RWPE1 (cell line): ENCODE data around the gene TRIM29.

Experiments
- CTCF ChIA-PET: fragments of 350-600 bp; sonication (Branson Sonifier 250); formaldehyde crosslinking; extraction: SDS; loops from one replicate; lab custom pipeline; 2021; lab: Yijun Ruan, JAX
- POLR2A ChIA-PET: fragments of 400-600 bp; formaldehyde crosslinking; extraction: SDS; loops from one replicate; lab custom pipeline; 2020; ENCODE audit warnings: antibody characterized with exemption; ENCODE audit not compliant: low non-redundant PET; lab: Yijun Ruan, JAX
- DNase-seq: peaks from one replicate; pipeline ENCODE4 v3.0.0; 2012; ENCODE audit warnings: low spot score
- H3K27ac ChIP-seq: fragments of 450-650 bp; 2 replicates; pipeline ENCODE4 v1.5.1; 2017
- TF ChIP-seq, protein P1 (sequence below): fragments of 450-650 bp; conservative IDR thresholded peaks from 2 replicates; pipeline ENCODE4 v1.5.1; 2017; ENCODE audit warnings: low read depth, mild to moderate bottlenecking

TRIM29 gene

DNA sequence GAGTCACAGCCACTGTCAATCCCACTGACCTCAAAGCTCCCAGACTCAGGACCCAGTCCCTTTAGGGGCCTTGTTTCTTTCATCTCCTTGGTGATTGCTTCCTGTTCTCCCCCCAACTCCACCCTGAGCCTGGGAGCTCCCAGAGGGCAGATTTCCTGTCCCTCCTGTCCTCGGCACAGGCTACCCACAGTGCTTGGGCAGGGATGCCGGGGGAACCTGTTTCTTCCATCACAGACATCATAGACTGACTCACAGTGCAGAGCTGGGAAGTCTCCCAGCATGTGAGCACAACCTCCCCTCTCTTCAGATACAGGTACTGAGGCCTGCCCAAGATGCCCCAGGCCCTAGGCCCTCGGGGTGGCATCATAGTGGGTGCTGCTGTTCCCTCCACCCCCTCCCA is 16.6 kb downstream of the TRIM29 start:
- peak overlapping the region; percentile 98 for H3K27ac ChIP-seq
- POLR2A ChIA-PET, result interaction anchor here (0.6 to 1.3 kb wide), 3 partner anchors 14 to 437 kb away, joined by 3 to 6 read pairs (median 3); partner anchors contain the start of gene TRIM29
- CTCF ChIA-PET, result interaction anchor here (0.6 to 1.3 kb wide), 2 partner anchors 16 to 70 kb away, joined by 3 to 4 read pairs; partner anchors contain the start of gene TRIM29
- DNase-seq, result peak; percentile 48
- TF ChIP-seq, protein P1, sequence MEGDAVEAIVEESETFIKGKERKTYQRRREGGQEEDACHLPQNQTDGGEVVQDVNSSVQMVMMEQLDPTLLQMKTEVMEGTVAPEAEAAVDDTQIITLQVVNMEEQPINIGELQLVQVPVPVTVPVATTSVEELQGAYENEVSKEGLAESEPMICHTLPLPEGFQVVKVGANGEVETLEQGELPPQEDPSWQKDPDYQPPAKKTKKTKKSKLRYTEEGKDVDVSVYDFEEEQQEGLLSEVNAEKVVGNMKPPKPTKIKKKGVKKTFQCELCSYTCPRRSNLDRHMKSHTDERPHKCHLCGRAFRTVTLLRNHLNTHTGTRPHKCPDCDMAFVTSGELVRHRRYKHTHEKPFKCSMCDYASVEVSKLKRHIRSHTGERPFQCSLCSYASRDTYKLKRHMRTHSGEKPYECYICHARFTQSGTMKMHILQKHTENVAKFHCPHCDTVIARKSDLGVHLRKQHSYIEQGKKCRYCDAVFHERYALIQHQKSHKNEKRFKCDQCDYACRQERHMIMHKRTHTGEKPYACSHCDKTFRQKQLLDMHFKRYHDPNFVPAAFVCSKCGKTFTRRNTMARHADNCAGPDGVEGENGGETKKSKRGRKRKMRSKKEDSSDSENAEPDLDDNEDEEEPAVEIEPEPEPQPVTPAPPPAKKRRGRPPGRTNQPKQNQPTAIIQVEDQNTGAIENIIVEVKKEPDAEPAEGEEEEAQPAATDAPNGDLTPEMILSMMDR, result no peak

- ChIA-PET POLR2A (interaction anchor here (1.3 kb wide), 1 partner anchor 15 kb away, joined by 6 read pairs; no protein-coding TSS in a partner anchor), CTCF (interaction anchor here (0.6 to 1.3 kb wide), 2 partner anchors 16 to 71 kb away, joined by 3 to 4 read pairs; partner anchors contain the start of gene TRIM29)
- no peak for DNase-seq
- TF ChIP-seq, protein P1, result no peak
- peak overlapping the region; percentile 98 for H3K27ac ChIP-seq
Observed at GRCh38 chr11:120120805-120121335, 17.0 kb downstream of the TRIM29 start.

GRCh38 chr11:120119121-120119520 is 18.8 kb downstream of the TRIM29 start:
- CTCF ChIA-PET, result interaction anchor here (1.0 kb wide), 1 partner anchor 120 kb away, joined by 3 read pairs; no protein-coding TSS in a partner anchor
- DNase-seq, result no peak
- POLR2A ChIA-PET, result no interaction called here
- TF ChIP-seq, protein P1, result no peak
- H3K27ac ChIP-seq, result peak overlapping the region; percentile 98

DNA sequence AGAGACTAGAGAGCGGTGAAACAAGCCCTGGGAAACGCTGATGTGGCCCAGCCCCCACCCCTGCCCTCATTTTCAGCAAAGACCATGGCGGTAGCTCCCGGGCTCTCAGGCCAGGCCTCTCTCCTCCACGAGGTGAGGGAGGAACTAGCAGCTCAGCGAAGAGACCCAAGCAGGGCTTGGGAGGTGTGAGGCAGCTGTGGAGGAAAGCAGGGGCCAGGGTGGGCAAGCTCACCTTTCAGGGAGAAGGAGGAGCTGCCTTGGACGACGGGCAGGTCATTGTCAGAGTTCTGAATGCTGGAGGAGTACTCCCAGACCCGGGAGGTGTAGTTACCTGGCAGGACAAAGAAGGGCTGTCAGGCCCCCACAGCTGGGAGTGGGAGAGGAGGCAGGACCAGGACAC is 19.9 kb downstream of the TRIM29 start:
- CTCF ChIA-PET, result interaction anchor here (0.5 to 1.4 kb wide), 3 partner anchors 10 to 736 kb away, joined by 3 to 4 read pairs (median 3); no protein-coding TSS in a partner anchor
- H3K27ac ChIP-seq, result peak overlapping the region; percentile 98
- TF ChIP-seq, protein P1, result no peak
- POLR2A ChIA-PET, result interaction anchor here (0.6 kb wide), 1 partner anchor 16 kb away, joined by 5 read pairs; no protein-coding TSS in a partner anchor
- DNase-seq, result no peak

DNA sequence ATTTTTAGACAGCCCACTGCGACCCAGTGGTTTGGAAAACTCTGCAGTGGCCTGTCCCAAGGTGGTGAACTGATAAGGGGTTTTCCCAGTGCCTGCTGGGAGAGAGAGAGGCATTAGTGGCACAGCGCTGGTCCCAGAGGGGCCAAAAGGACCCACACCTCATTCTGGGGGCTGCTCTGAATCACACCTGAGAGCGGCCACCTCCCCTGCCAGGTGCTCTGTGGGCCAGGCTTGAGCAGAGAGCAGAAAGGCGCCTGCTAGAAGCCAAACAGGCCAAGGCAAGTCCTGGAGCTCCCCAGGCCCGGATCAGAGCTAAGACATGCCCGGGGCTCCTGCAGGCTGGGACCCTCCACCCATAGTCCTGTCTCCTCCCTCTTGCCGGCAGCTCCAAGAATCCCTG is 20.9 kb downstream of the TRIM29 start:
- DNase-seq, result no peak
- ChIA-PET CTCF (no interaction called here), POLR2A (no interaction called here)

GRCh38 chr11:120115272-120116000 is 22.5 kb downstream of the TRIM29 start:
- TF ChIP-seq, protein P1, result no peak; the same call in 1 of the 2 replicates
- ChIA-PET POLR2A (no interaction called here), CTCF (interaction anchor here (0.6 kb wide), 1 partner anchor 53 kb away, joined by 4 read pairs; no protein-coding TSS in a partner anchor)
- DNase-seq, result no peak
- peak overlapping the region; percentile 98 for H3K27ac ChIP-seq

More for the DNA sequence above, 20.9 kb downstream of the TRIM29 start:
- TF ChIP-seq, protein P1, result no peak
- peak overlapping the region; percentile 98 for H3K27ac ChIP-seq
